Progenitor cell of endocrine pancreas (in vitro differentiated cells): ENCODE results near the gene SERPINA12. TPM values are rescaled to one million over a fixed set of nuclear protein-coding genes. Genes with fewer than 3 reads are reported as not detected.

Source experiments
- DNase-seq: peaks from one replicate; pipeline ENCODE4 v3.0.0; 2021; ENCODE audit warnings: low spot score; ENCODE audit not compliant: unreplicated experiment
- H3K27ac Mint-ChIP-seq: 2 replicates; pipeline ENCODE4 v1.8.0; 2021; ENCODE audit warnings: mild to moderate bottlenecking, moderate library complexity, mixed read lengths
- H3K27me3 Mint-ChIP-seq: 2 replicates; pipeline ENCODE4 v1.8.0; 2021; ENCODE audit warnings: mixed read lengths
- H3K36me3 Mint-ChIP-seq: 2 replicates; pipeline ENCODE4 v1.8.0; 2022; ENCODE audit warnings: mixed read lengths; ENCODE audit not compliant: insufficient read depth
- H3K4me1 Mint-ChIP-seq: 2 replicates; pipeline ENCODE4 v1.8.0; 2021; ENCODE audit warnings: low read depth, mixed read lengths
- H3K4me3 Mint-ChIP-seq: 2 replicates; pipeline ENCODE4 v1.8.0; 2021; ENCODE audit warnings: low read depth, mild to moderate bottlenecking, moderate library complexity, mixed read lengths
- H3K9me3 Mint-ChIP-seq: 2 replicates; pipeline ENCODE4 v1.8.0; 2021; ENCODE audit warnings: low read depth, mixed read lengths
- CTCF ChIP-seq: fragments of 200-600 bp; sonication (generic); IDR thresholded peaks from one replicate; pipeline ENCODE4 v1.5.0; 2021; ENCODE audit warnings: antibody characterized with exemption, mild to moderate bottlenecking; ENCODE audit not compliant: unreplicated experiment
- total RNA-seq: library from RNA; stranded (reverse); gene quantifications from 2 replicates; pipeline ENCODE4 v1.2.1, GENCODE V29; 2021

Gene SERPINA12
- total RNA-seq, 1 donor from 2014 or later = not detected

DNA sequence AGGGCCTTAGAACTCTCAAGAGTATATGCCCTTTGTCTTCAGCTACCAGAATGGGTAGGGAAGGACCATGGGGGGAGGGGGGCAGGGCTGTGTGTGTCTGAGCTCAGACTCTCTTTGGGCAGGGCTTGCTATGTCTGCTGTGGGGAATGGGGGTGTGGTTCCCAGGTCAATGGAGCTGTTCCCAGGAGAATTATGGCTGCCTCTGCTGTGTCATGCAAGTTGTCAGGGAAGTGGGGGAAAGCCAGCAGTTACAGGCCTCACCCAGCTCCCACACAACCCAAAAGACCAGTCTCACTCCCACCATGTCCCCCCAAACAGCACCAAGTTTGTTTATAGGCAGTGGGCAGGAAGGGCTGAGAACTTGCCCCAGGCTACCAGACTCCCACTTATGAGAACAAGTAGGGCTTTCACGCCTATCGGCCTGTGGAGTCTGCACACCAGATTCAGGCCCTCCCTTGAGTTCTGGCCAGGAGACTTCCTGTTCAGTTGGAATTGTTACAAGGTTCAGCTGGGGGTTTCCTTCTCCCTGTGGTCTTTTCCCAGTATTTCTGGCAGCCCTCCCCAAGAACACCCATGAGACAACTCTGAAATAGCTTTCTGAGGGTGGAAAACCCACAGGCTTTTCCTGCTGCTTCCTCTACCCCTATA lies 50.6 kb downstream of the SERPINA12 start:
- Mint-ChIP-seq H3K9me3 (peaks cover 47% of the 10 kb centered on the region), H3K4me3 (no peak overlapping the region), H3K27me3 (no peaks in the 10 kb centered on the region), H3K27ac (no peak overlapping the region), H3K4me1 (peaks cover 3% of the 10 kb centered on the region), H3K36me3 (peaks cover 8% of the 10 kb centered on the region)
- no peak for TF ChIP-seq CTCF
- DNase-seq = no peak

DNA sequence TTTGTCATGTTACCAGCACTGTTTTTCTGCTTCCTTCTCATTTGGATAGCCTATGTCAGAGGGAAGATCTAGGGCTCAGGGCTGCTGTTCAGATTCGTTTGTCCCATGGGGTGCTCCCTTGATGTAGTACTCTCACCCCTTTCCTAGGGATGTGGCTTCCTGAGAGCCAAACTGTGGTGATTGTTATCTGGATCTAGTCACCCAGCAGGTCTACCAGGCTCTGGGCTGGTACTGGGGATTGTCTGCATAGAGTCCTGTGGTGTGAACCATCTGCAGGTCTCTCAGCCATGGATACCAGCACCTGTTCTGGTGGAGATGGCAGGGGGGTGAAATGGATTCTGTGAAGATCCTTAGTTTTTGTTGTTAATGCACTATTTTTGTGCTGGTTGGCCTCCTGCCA lies 51.2 kb downstream of the SERPINA12 start:
- peaks cover 47% of the 10 kb centered on the region for H3K9me3 Mint-ChIP-seq
- no peak for TF ChIP-seq CTCF
- peaks cover 4% of the 10 kb centered on the region for H3K4me1 Mint-ChIP-seq
- peaks cover 8% of the 10 kb centered on the region for H3K36me3 Mint-ChIP-seq
- no peak overlapping the region for H3K27ac Mint-ChIP-seq
- H3K4me3 Mint-ChIP-seq = no peak overlapping the region
- no peaks in the 10 kb centered on the region for H3K27me3 Mint-ChIP-seq
- DNase-seq = no peak

GRCh38 chr14:94455928-94456327 lies 53.3 kb downstream of the SERPINA12 start:
- H3K4me3 Mint-ChIP-seq = no peak overlapping the region
- no peak for TF ChIP-seq CTCF
- no peak overlapping the region for H3K27ac Mint-ChIP-seq
- no peak for DNase-seq
- H3K27me3 Mint-ChIP-seq = no peaks in the 10 kb centered on the region
- H3K9me3 Mint-ChIP-seq = peaks cover 47% of the 10 kb centered on the region
- peaks cover 20% of the 10 kb centered on the region for H3K4me1 Mint-ChIP-seq
- H3K36me3 Mint-ChIP-seq = peaks cover 8% of the 10 kb centered on the region

- TF ChIP-seq CTCF = no peak
- peaks cover 8% of the 10 kb centered on the region for H3K36me3 Mint-ChIP-seq
- peaks cover 29% of the 10 kb centered on the region for H3K9me3 Mint-ChIP-seq
- H3K4me3 Mint-ChIP-seq = no peak overlapping the region
- peaks cover 31% of the 10 kb centered on the region for H3K4me1 Mint-ChIP-seq
- H3K27me3 Mint-ChIP-seq = peaks cover 3% of the 10 kb centered on the region
- no peak overlapping the region for H3K27ac Mint-ChIP-seq
- DNase-seq = no peak
These were observed 57.4 kb downstream of the SERPINA12 start for GRCh38 chr14:94451826-94452225.

- Mint-ChIP-seq H3K36me3 (peaks cover 8% of the 10 kb centered on the region), H3K27ac (no peak overlapping the region), H3K4me1 (peaks cover 31% of the 10 kb centered on the region), H3K4me3 (no peak overlapping the region), H3K9me3 (peaks cover 23% of the 10 kb centered on the region), H3K27me3 (peaks cover 3% of the 10 kb centered on the region)
- TF ChIP-seq CTCF = no peak
- DNase-seq = no peak
These were observed 58.0 kb downstream of the SERPINA12 start for GRCh38 chr14:94451091-94451771.
